ENCODE data around the gene WDR17.

GRCh38 chr4:176031922-176032321 lies 33.7 kb upstream of the WDR17 start:
- TF ChIP-seq SUZ12 (IDR thresholded peaks at IDR 0.05) (no peak), ARNT (IDR thresholded peaks at IDR 0.05) (no peak), SP1 (IDR thresholded peaks at IDR 0.05) (no peak), FOXM1 (IDR thresholded peaks at IDR 0.05; ENCODE audit: borderline replicate concordance) (no peak), BHLHE40 (IDR thresholded peaks at IDR 0.05; ENCODE audit: borderline replicate concordance) (no peak), ELF4 (IDR thresholded peaks at IDR 0.05) (no peak), CTBP1 (IDR thresholded peaks at IDR 0.05; ENCODE audit: borderline replicate concordance) (no peak), LEF1 (IDR thresholded peaks at IDR 0.05; ENCODE audit: borderline replicate concordance) (no peak), NFRKB (IDR thresholded peaks at IDR 0.05) (no peak)

All from HEK293T (cell line).